GM12878 (cell line): ENCODE measurements around the gene TP63. TPM values are rescaled to one million over a fixed set of nuclear protein-coding genes. Genes with fewer than 3 reads are reported as not detected.

ENCODE experiments used
- ATAC-seq: fragments of 200-7000 bp; cut with Tn5 transposase; 3 replicates; pipeline ENCODE4 v1.9.1; 2020; ENCODE audit warnings: mild to moderate bottlenecking, moderate library complexity
- BruUV-seq: library from RNA; stranded (reverse); fragments of 400-500 nt; replicated peaks from 2 replicates; lab custom pipeline; 2021; lab: Mats Ljungman, UMichigan
- CTCF ChIA-PET: fragments of 300-600 bp; sonication (Branson Sonifier 250); formaldehyde crosslinking; extraction: SDS; loops from one replicate; lab custom pipeline; 2021; ENCODE audit warnings: inconsistent platforms; lab: Yijun Ruan, JAX
- POLR2A ChIA-PET: fragments of 350-600 bp; formaldehyde crosslinking; extraction: SDS; loops from one replicate; lab custom pipeline; 2021; ENCODE audit warnings: inconsistent platforms; lab: Charles Lee
- RAD21 ChIA-PET: fragments of 300-600 bp; sonication (Branson Sonifier 250); formaldehyde crosslinking; loops from one replicate; lab custom pipeline; 2023; ENCODE audit warnings: antibody characterized with exemption; ENCODE audit not compliant: unreplicated experiment; lab: Charles Lee
- SMC1A ChIA-PET: fragments of 300-600 bp; sonication (Branson Sonifier 250); formaldehyde crosslinking; loops from one replicate; lab custom pipeline; 2023; ENCODE audit not compliant: unreplicated experiment, uncharacterized antibody; lab: Charles Lee
- DNase-seq: peaks from one replicate; pipeline ENCODE4 v3.0.0-alpha.2; 2011; ENCODE audit warnings: low read depth, low spot score
- FAIRE-seq: peaks from 3 replicates; lab custom pipeline; 2011; peaks lifted over from hg19 to GRCh38; lab: Jason Lieb, UNC
- H2AFZ ChIP-seq: 2 replicates; pipeline ENCODE4 v1.6.0; 2011; ENCODE audit warnings: low read depth, low read length, control low read depth; ENCODE audit not compliant: control insufficient read depth
- H3K27ac ChIP-seq: 2 replicates; pipeline ENCODE4 v1.5.1; 2011; ENCODE audit warnings: control low read depth; ENCODE audit not compliant: control insufficient read depth, insufficient read depth
- H3K27me3 ChIP-seq, 2 experiments: replicated peaks in 1 of 2; 2 replicates each; pipeline versions ENCODE4 v1.6.0 to v1.6.1; 2011; ENCODE audit warnings: low read length in 1 of 2; ENCODE audit not compliant: control insufficient read depth in 2 of 2, insufficient read depth in 2 of 2
- H3K36me3 ChIP-seq, 2 experiments: 2 replicates each; pipeline ENCODE4 v1.5.1; 2011; ENCODE audit warnings: low read length in 1 of 2; ENCODE audit not compliant: control insufficient read depth in 2 of 2, insufficient read depth in 2 of 2
- H3K4me1 ChIP-seq: 2 replicates; pipeline ENCODE4 v1.6.1; 2011; ENCODE audit warnings: mild to moderate bottlenecking, low read length, moderate library complexity, mixed read lengths; ENCODE audit not compliant: control insufficient read depth, insufficient read depth
- H3K4me2 ChIP-seq: 2 replicates; pipeline ENCODE4 v1.6.0; 2011; ENCODE audit warnings: control low read depth; ENCODE audit not compliant: control insufficient read depth, insufficient read depth
- H3K4me3 ChIP-seq: fragments of 200-600 bp; sonication (generic); 2 replicates; pipeline ENCODE4 v1.5.1; 2016
- H3K79me2 ChIP-seq: 2 replicates; pipeline ENCODE4 v1.6.0; 2011; ENCODE audit warnings: low read length; ENCODE audit not compliant: control insufficient read depth, insufficient read depth
- H3K9ac ChIP-seq: 2 replicates; pipeline ENCODE4 v1.8.0; 2011; ENCODE audit warnings: low read length, control low read depth, mixed read lengths; ENCODE audit not compliant: control insufficient read depth, insufficient read depth
- H3K9me3 ChIP-seq: replicated peaks from 3 replicates; pipeline ENCODE4 v1.5.1; 2011; ENCODE audit warnings: mild to moderate bottlenecking, low read length; ENCODE audit not compliant: control insufficient read depth, insufficient read depth
- H4K20me1 ChIP-seq: 2 replicates; pipeline ENCODE4 v1.6.0; 2011; ENCODE audit not compliant: control insufficient read depth, insufficient read depth
- ASH2L ChIP-seq: fragments of 300-600, 200-600 bp; sonication (generic); IDR thresholded peaks from 2 replicates; pipeline ENCODE4 v1.6.1; 2017; ENCODE audit warnings: low read depth, mild to moderate bottlenecking, borderline replicate concordance
- BRCA1 ChIP-seq: IDR thresholded peaks from 2 replicates; pipeline ENCODE4 v1.6.1; 2011; ENCODE audit warnings: low read depth, low read length, improper control_type of control experiment
- CREM ChIP-seq: IDR thresholded peaks from 2 replicates; pipeline ENCODE4 v1.6.1; 2014; ENCODE audit warnings: antibody characterized with exemption, low read depth
- GABPA ChIP-seq: IDR thresholded peaks from 2 replicates; pipeline ENCODE4 v1.6.1; 2014; ENCODE audit warnings: antibody characterized with exemption, low read depth, mild to moderate bottlenecking, inconsistent platforms
- KAT2A ChIP-seq: conservative IDR thresholded peaks from 2 replicates; pipeline ENCODE4 v1.6.1; 2011; ENCODE audit warnings: low read depth, low read length; ENCODE audit not compliant: control insufficient read depth
- MEF2A ChIP-seq: IDR thresholded peaks from 2 replicates; pipeline ENCODE4 v1.6.1; 2011; ENCODE audit warnings: low read depth, mild to moderate bottlenecking, low read length, moderate library complexity; ENCODE audit not compliant: insufficient read depth
- MYB ChIP-seq: fragments of 150-350 bp; IDR thresholded peaks from 2 replicates; pipeline ENCODE4 v1.6.1; 2014; ENCODE audit warnings: mild to moderate bottlenecking, low read depth, low read length, borderline replicate concordance
- NBN ChIP-seq: fragments of 450-650 bp; IDR thresholded peaks from 2 replicates; pipeline ENCODE4 v1.6.1; 2016
- NFXL1 ChIP-seq: fragments of 450-650 bp; IDR thresholded peaks from 2 replicates; pipeline ENCODE4 v1.6.1; 2017; ENCODE audit warnings: antibody characterized with exemption, mild to moderate bottlenecking, borderline replicate concordance
- NR2C1 ChIP-seq: fragments of 450-650 bp; IDR thresholded peaks from 2 replicates; pipeline ENCODE4 v1.6.1; 2017; ENCODE audit warnings: antibody characterized with exemption, mild to moderate bottlenecking, moderate library complexity
- SMC3 ChIP-seq: IDR thresholded peaks from 2 replicates; pipeline ENCODE4 v1.6.1; 2011; ENCODE audit warnings: low read length, improper control_type of control experiment, borderline replicate concordance
- SP1 ChIP-seq: IDR thresholded peaks from one replicate; pipeline ENCODE4 v1.6.1; 2011; ENCODE audit warnings: low read depth, low read length
- SREBF2 ChIP-seq: IDR thresholded peaks from 2 replicates; pipeline ENCODE4 v1.6.1; 2012; ENCODE audit warnings: mild to moderate bottlenecking, low read length
- ZBTB4 ChIP-seq: fragments of 450-650 bp; formaldehyde crosslinking; IDR thresholded peaks from 2 replicates; pipeline ENCODE4 v1.4.0; 2022; ENCODE audit warnings: mild to moderate bottlenecking, moderate library complexity
- ZNF622 ChIP-seq: fragments of 450-650 bp; IDR thresholded peaks from 2 replicates; pipeline ENCODE4 v1.6.1; 2017; ENCODE audit warnings: mild to moderate bottlenecking, inconsistent platforms
- WGBS: methylation state at CpG from one replicate; pipeline ENCODE4 v1.1.6; 2016; ENCODE audit warnings: low lambda C conversion rate; ENCODE audit not compliant: insufficient replicate concordance, insufficient coverage; ENCODE audit errors: missing lambda C conversion rate; 5-methylcytosine and 5-hydroxymethylcytosine counted together
- in situ Hi-C: fragments of 300-500 bp; cut with MboI; formaldehyde crosslinking; loops from 9 replicates; pipeline ENCODE4 v1.14.3; 2018; ENCODE audit warnings: mixed read lengths
- intact Hi-C: fragments of 100-400 bp; cut with micrococcal nuclease; formaldehyde crosslinking; loops from one replicate; pipeline ENCODE4 v1.14.2; 2022; ENCODE audit not compliant: unreplicated experiment
- polyA plus RNA-seq, 11 experiments: library from polyadenylated mRNA; depleted of rRNA in 4 of 11; unstranded in 6 of 11; stranded (reverse) in 5 of 11; fragments of >200 nt; fragmentation: Nextera tagmentation in 4 of 11; fragmentation: Illumina TruSeq in 1 of 11; extraction: Ambion mirVana in 4 of 11; extraction: Trizol in 1 of 11; gene quantifications; 1 replicate in 1 of 11; 2 replicates in 10 of 11; pipeline versions ENCODE4 v1.2.1 to v1.2.3, GENCODE V29; 2011 to 2016; ENCODE audit warnings: inconsistent platforms in 2 of 11, missing spikeins in 2 of 11, low read depth in 1 of 11
- total RNA-seq, 4 experiments: library from RNA; depleted of rRNA in 3 of 4; stranded (reverse); fragments of >200 nt in 3 of 4; fragmentation: Illumina TruSeq in 1 of 4; extraction: Trizol in 1 of 4; gene quantifications; 2 replicates each; pipeline versions ENCODE4 v1.2.1 to v1.2.3, GENCODE V29; 2013 to 2021
- TF ChIP-seq, protein P1 (sequence below): IDR thresholded peaks from 2 replicates; pipeline ENCODE4 v1.6.1; 2011; ENCODE audit warnings: borderline replicate concordance, low read depth, mild to moderate bottlenecking, moderate library complexity, low read length; ENCODE audit not compliant: insufficient read depth, poor library complexity, severe bottlenecking

TP63 gene
- total and polyA plus RNA-seq, 10 of the 15 experiments (the other 5 are each of a cell fraction or from before 2014, with no cell fraction given), result 1.4 to 10.8 (median 6.2) TPM

GRCh38 chr3:189902230-189903186, 271.3 kb downstream of the TP63 start (continued):
- TF ChIP-seq NR2C1, result no peak
- TF ChIP-seq SP1, result no peak
- no peak for TF ChIP-seq NFXL1
- no peak for TF ChIP-seq MYB
- TF ChIP-seq GABPA, result no peak
- TF ChIP-seq KAT2A, result no peak

DNA sequence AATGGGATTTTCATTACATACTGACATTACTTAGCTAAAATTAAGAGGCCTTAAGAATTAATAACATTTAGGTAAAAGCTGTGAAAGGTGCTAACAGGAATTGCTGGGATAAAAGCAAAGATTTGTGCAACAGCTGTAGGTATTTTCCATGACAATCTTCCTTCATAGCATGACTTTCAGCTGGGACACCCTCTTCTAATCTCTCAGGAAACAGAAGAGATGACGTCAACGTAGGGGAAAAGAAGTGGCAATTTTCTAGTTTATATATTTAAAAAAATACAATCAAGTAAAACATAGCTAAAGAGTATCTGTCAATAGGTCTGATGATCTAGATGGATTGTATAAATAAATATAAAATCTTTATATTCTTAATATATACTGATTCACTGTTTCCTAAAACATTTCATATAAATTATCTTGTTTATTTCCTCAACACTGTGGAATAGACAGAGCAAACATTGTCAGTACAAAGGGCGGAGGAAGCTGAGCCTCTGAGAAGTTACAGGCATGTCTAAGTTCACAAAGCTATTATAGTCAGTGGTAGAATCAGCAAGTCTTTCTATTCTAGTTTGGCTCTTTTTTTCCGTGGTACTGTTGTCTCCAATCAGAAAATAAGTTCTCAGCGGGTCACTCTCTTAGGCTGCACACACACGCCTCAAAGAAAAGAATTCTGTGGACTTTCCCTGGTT, 272.5 kb downstream of the TP63 start:
- SMC1A ChIA-PET, result interaction anchor here (0.6 to 0.7 kb wide), 2 partner anchors 220 to 311 kb away, joined by 3 read pairs; no protein-coding TSS in a partner anchor
- Histone ChIP-seq H3K9me3 (no peaks in the 10 kb centered on the region; the same call in 2 of the 3 replicates), H3K27ac (no peak overlapping the region), H3K27me3 (no peaks in the 10 kb centered on the region), H3K36me3 (no peaks in the 10 kb centered on the region), H3K4me3 (no peak overlapping the region), H3K9ac (no peak overlapping the region), H3K4me1 (no peaks in the 10 kb centered on the region), H3K79me2 (no peaks in the 10 kb centered on the region), H4K20me1 (no peaks in the 10 kb centered on the region), H3K4me2 (no peak overlapping the region), H2AFZ (no peak overlapping the region)
- FAIRE-seq (no peak), DNase-seq (no peak), ATAC-seq (no peak)
- intact Hi-C loops (no loop called here), in situ Hi-C loops (no loop called here)
- WGBS, result 57% methylated on average over 6 of the region's 6 CpGs
- CTCF ChIA-PET, result interaction anchor here (0.9 to 1.6 kb wide), 3 partner anchors 9 to 631 kb away, joined by 3 to 6 read pairs (median 3); no protein-coding TSS in a partner anchor
- BruUV-seq, result no TSS peak
- POLR2A ChIA-PET, result no interaction called here
- RAD21 ChIA-PET, result no interaction called here
- no peak for TF ChIP-seq CREM
- TF ChIP-seq MEF2A, result no peak
- TF ChIP-seq ZBTB4 (CRISPR knock-in tag), result no peak
- TF ChIP-seq MYB, result no peak
- TF ChIP-seq ZNF622, result no peak
- no peak for TF ChIP-seq NBN
- TF ChIP-seq, protein P1, sequence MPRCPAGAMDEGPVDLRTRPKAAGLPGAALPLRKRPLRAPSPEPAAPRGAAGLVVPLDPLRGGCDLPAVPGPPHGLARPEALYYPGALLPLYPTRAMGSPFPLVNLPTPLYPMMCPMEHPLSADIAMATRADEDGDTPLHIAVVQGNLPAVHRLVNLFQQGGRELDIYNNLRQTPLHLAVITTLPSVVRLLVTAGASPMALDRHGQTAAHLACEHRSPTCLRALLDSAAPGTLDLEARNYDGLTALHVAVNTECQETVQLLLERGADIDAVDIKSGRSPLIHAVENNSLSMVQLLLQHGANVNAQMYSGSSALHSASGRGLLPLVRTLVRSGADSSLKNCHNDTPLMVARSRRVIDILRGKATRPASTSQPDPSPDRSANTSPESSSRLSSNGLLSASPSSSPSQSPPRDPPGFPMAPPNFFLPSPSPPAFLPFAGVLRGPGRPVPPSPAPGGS, result no peak
- TF ChIP-seq BRCA1, result no peak
- no peak for TF ChIP-seq SREBF2
- TF ChIP-seq ASH2L, result no peak
- no peak for TF ChIP-seq SMC3
